Activated gamma-delta T cell treated with Interleukin-2 at 50 U/mL for 16 hours (primary cell): Measurements from ENCODE around the gene OSBPL5.

ENCODE experiments used
- DNase-seq: peaks from one replicate; pipeline ENCODE4 v3.0.0-alpha.2; 2020

OSBPL5 gene

GRCh38 chr11:3165152-3165705 lies at the start of gene OSBPL5:
Gene OSBPL5, minus strand, starts transcription at chr11:3165310. Its CDS starts 36,162 bp downstream, at chr11:3129148.
- peak; percentile 54 for DNase-seq

- DNase-seq, result no peak
Observed at GRCh38 chr11:3214420-3214699, 49.2 kb upstream of the OSBPL5 start.

- no peak for DNase-seq
Observed at GRCh38 chr11:3213659-3214419, 48.7 kb upstream of the OSBPL5 start.

- DNase-seq, result no peak
Observed at GRCh38 chr11:3208272-3208671, 43.2 kb upstream of the OSBPL5 start.

- no peak for DNase-seq
Observed at GRCh38 chr11:3207526-3208189, 42.5 kb upstream of the OSBPL5 start.

GRCh38 chr11:3206922-3207204 lies 41.8 kb upstream of the OSBPL5 start:
- no peak for DNase-seq

GRCh38 chr11:3206156-3206921 lies 41.2 kb upstream of the OSBPL5 start:
- DNase-seq, result no peak

GRCh38 chr11:3205261-3206155 lies 40.4 kb upstream of the OSBPL5 start:
- no peak for DNase-seq

GRCh38 chr11:3204141-3205015 lies 39.3 kb upstream of the OSBPL5 start:
- DNase-seq, result no peak

- no peak for DNase-seq
Observed at GRCh38 chr11:3203221-3204043, 38.3 kb upstream of the OSBPL5 start.

GRCh38 chr11:3202759-3203158 lies 37.6 kb upstream of the OSBPL5 start:
- DNase-seq, result no peak

GRCh38 chr11:3202305-3202704 lies 37.2 kb upstream of the OSBPL5 start:
- no peak for DNase-seq

- no peak for DNase-seq
Observed at GRCh38 chr11:3201677-3202181, 36.6 kb upstream of the OSBPL5 start.

- DNase-seq, result no peak
Observed at GRCh38 chr11:3201112-3201581, 36.0 kb upstream of the OSBPL5 start.

GRCh38 chr11:3200388-3201111 lies 35.4 kb upstream of the OSBPL5 start:
- no peak for DNase-seq

GRCh38 chr11:3199537-3200295 lies 34.6 kb upstream of the OSBPL5 start:
- DNase-seq, result no peak

GRCh38 chr11:3198815-3199214 lies 33.7 kb upstream of the OSBPL5 start:
- DNase-seq, result no peak

- DNase-seq, result no peak
Observed at GRCh38 chr11:3197878-3198528, 32.9 kb upstream of the OSBPL5 start.
